K562 (cell line): ENCODE data around the gene MAP3K2. TPM values are rescaled to one million over a fixed set of nuclear protein-coding genes. Genes with fewer than 3 reads are reported as not detected.

Experiments used
- ATAC-seq: fragments of 200-7000 bp; cut with Tn5 transposase; 3 replicates; pipeline ENCODE4 v1.9.1; 2020; ENCODE audit warnings: moderate library complexity
- BruUV-seq: library from RNA; stranded (reverse); fragments of 400-500 nt; replicated peaks from 2 replicates; lab custom pipeline; 2021; lab: Mats Ljungman, UMichigan
- CTCF ChIA-PET: fragments of 300-600 bp; formaldehyde crosslinking; extraction: SDS; loops from one replicate; lab custom pipeline; 2021; ENCODE audit warnings: low intra/inter-chr PET ratio; lab: Yijun Ruan, JAX
- POLR2A ChIA-PET: fragments of 300-600, 350-650 bp; sonication (Branson Sonifier 250); formaldehyde crosslinking; extraction: SDS; loops from one replicate; lab custom pipeline; 2021; ENCODE audit warnings: antibody characterized with exemption, inconsistent platforms; lab: Yijun Ruan, JAX
- DNase-seq, 4 experiments: peaks; one replicate each; pipeline versions ENCODE4 v3.0.0 to v3.0.0-alpha.2; 2011 to 2018; ENCODE audit warnings: low spot score in 3 of 4, mixed read lengths in 3 of 4; ENCODE audit errors: extremely low read depth in 1 of 4
- FAIRE-seq: peaks from 2 replicates; lab custom pipeline; 2011; peaks lifted over from hg19 to GRCh38; lab: Jason Lieb, UNC
- H2AFZ ChIP-seq: 2 replicates; pipeline ENCODE4 v1.6.0; 2011; ENCODE audit warnings: low read depth, low read length, control low read depth, inconsistent platforms
- H3K27ac ChIP-seq: fragments of 200-600 bp; 3 replicates; pipeline ENCODE4 v1.8.0; 2011; ENCODE audit warnings: low read depth, mild to moderate bottlenecking, control low read depth, inconsistent platforms, low read length, moderate library complexity, mixed read lengths; ENCODE audit errors: extremely low read depth
- H3K27me3 ChIP-seq, 2 experiments: fragments of 300-600 bp in 1 of 2; 2 replicates in 1 of 2; 3 replicates in 1 of 2; pipeline versions ENCODE4 v1.6.0 to v1.8.0; 2011; ENCODE audit warnings: inconsistent platforms in 2 of 2, low read length in 2 of 2, mild to moderate bottlenecking in 1 of 2, mixed read lengths in 1 of 2, moderate library complexity in 1 of 2; ENCODE audit not compliant: control insufficient read depth in 2 of 2, insufficient read depth in 2 of 2
- H3K36me3 ChIP-seq: fragments of 300-600 bp; 3 replicates; pipeline ENCODE4 v1.8.0; 2011; ENCODE audit warnings: mild to moderate bottlenecking, low read length, inconsistent platforms; ENCODE audit not compliant: control insufficient read depth, insufficient read depth
- H3K4me1 ChIP-seq, 2 experiments: fragments of 200-600 bp in 1 of 2; replicated peaks in 1 of 2; 2 replicates in 1 of 2; 3 replicates in 1 of 2; pipeline versions ENCODE4 v1.5.1 to v1.8.0; 2011; ENCODE audit warnings: inconsistent platforms in 2 of 2, low read length in 2 of 2, mild to moderate bottlenecking in 1 of 2, mixed read lengths in 1 of 2, moderate library complexity in 1 of 2; ENCODE audit not compliant: control insufficient read depth in 2 of 2, insufficient read depth in 2 of 2
- H3K4me2 ChIP-seq: 2 replicates; pipeline ENCODE4 v1.6.1; 2011; ENCODE audit warnings: low read length, control low read depth, inconsistent platforms, mixed read lengths; ENCODE audit not compliant: insufficient read depth
- H3K4me3 ChIP-seq: fragments of 200-600 bp; sonication (generic), shearing (Covaris generic); 2 replicates; pipeline ENCODE4 v1.5.1; 2016; ENCODE audit warnings: control low read depth, inconsistent platforms
- H3K79me2 ChIP-seq: fragments of 200-600 bp; 3 replicates; pipeline ENCODE4 v1.8.0; 2011; ENCODE audit warnings: low read length, inconsistent platforms; ENCODE audit not compliant: control insufficient read depth, insufficient read depth
- H3K9ac ChIP-seq, 2 experiments: 2 replicates each; pipeline versions ENCODE4 v1.6.0 to v1.6.1; 2011; ENCODE audit warnings: low read depth in 2 of 2, low read length in 2 of 2, control low read depth in 1 of 2, inconsistent platforms in 1 of 2, mild to moderate bottlenecking in 1 of 2, mixed read lengths in 1 of 2; ENCODE audit not compliant: insufficient read depth in 1 of 2
- H3K9me1 ChIP-seq: one replicate; pipeline ENCODE4 v1.6.0; 2011; ENCODE audit warnings: inconsistent platforms, mild to moderate bottlenecking, low read length, moderate library complexity; ENCODE audit not compliant: control insufficient read depth, insufficient read depth
- H3K9me3 ChIP-seq: replicated peaks from 2 replicates; pipeline ENCODE4 v1.5.1; 2011; ENCODE audit warnings: low read depth, low read length, inconsistent platforms; ENCODE audit not compliant: control insufficient read depth, insufficient read depth
- H4K20me1 ChIP-seq: replicated peaks from 2 replicates; pipeline ENCODE4 v1.6.1; 2011; ENCODE audit warnings: low read length, inconsistent platforms, mixed read lengths; ENCODE audit not compliant: control insufficient read depth, insufficient read depth
- BCOR ChIP-seq: fragments of 450-650 bp; IDR thresholded peaks from 2 replicates; pipeline ENCODE4 v1.6.1; 2016
- BDP1 ChIP-seq: IDR thresholded peaks from 3 replicates; pipeline ENCODE4 v1.6.1; 2011; ENCODE audit not compliant: insufficient read length, insufficient read depth
- CBX8 ChIP-seq: fragments of 200-600 bp; sonication (generic); IDR thresholded peaks from 2 replicates; pipeline ENCODE4 v1.6.1; 2012; ENCODE audit warnings: borderline replicate concordance, mixed run types, low read depth, mild to moderate bottlenecking, moderate library complexity, mixed read lengths, low read length, control low read depth, inconsistent platforms; ENCODE audit not compliant: poor library complexity, severe bottlenecking; ENCODE audit errors: extremely low read depth
- CTCF ChIP-seq, 3 experiments: IDR thresholded peaks in 2 of 3; conservative IDR thresholded peaks in 1 of 3; 2 replicates each; pipeline ENCODE4 v1.5.1; 2011 to 2012; ENCODE audit warnings: low read length in 3 of 3, mild to moderate bottlenecking in 3 of 3, control low read depth in 2 of 3, improper control_type of control experiment in 1 of 3, inconsistent platforms in 1 of 3, low read depth in 1 of 3, mixed read lengths in 1 of 3, moderate library complexity in 1 of 3; ENCODE audit not compliant: insufficient read depth in 2 of 3
- DEAF1 ChIP-seq: fragments of 450-650 bp; formaldehyde crosslinking; IDR thresholded peaks from 2 replicates; pipeline ENCODE4 v1.4.0; 2020; ENCODE audit warnings: mild to moderate bottlenecking, moderate library complexity
- DNMT1 ChIP-seq: fragments of 450-650 bp; IDR thresholded peaks from 2 replicates; pipeline ENCODE4 v1.6.1; 2016; ENCODE audit warnings: antibody characterized with exemption, mild to moderate bottlenecking
- NFIC ChIP-seq: fragments of 450-650 bp; IDR thresholded peaks from 2 replicates; pipeline ENCODE4 v1.6.1; 2017; ENCODE audit warnings: mild to moderate bottlenecking, inconsistent platforms
- NR3C1 ChIP-seq: sonication (generic); formaldehyde crosslinking; IDR thresholded peaks from 2 replicates; pipeline ENCODE4 v1.8.1; 2022; ENCODE audit warnings: missing genetic modification reagents
- PHF20 ChIP-seq: fragments of 450-650 bp; IDR thresholded peaks from 2 replicates; pipeline ENCODE4 v1.6.1; 2018; ENCODE audit not compliant: partially characterized antibody
- RAD21 ChIP-seq, 2 experiments: fragments of 250-450 bp in 1 of 2; fragments of 450-650 bp in 1 of 2; sonication (Bioruptor Pico) in 1 of 2; formaldehyde crosslinking in 1 of 2; IDR thresholded peaks in 1 of 2; conservative IDR thresholded peaks in 1 of 2; 2 replicates each; pipeline versions ENCODE4 v1.4.0 to v1.8.0; 2020 to 2022; ENCODE audit warnings: mild to moderate bottlenecking in 2 of 2, moderate library complexity in 1 of 2
- RBM25 ChIP-seq: fragments of 200-400 bp; formaldehyde crosslinking; IDR thresholded peaks from 2 replicates; pipeline ENCODE4 v1.6.1; 2018; ENCODE audit warnings: low read length, low read depth, moderate library complexity; ENCODE audit not compliant: severe bottlenecking
- SMARCA4 ChIP-seq: fragments of 450-650 bp; IDR thresholded peaks from 2 replicates; pipeline ENCODE4 v1.6.1; 2016
- SMC3 ChIP-seq: conservative IDR thresholded peaks from 2 replicates; pipeline ENCODE4 v1.6.1; 2011; ENCODE audit warnings: low read depth, low read length, improper control_type of control experiment; ENCODE audit not compliant: insufficient read depth
- WGBS: fragments of 100-300 bp; shearing (Covaris generic); methylation state at CpG from one replicate; pipeline ENCODE4 v1.1.6; 2016; ENCODE audit warnings: low coverage, mixed read lengths; ENCODE audit not compliant: insufficient coverage; ENCODE audit errors: missing lambda C conversion rate; 5-methylcytosine and 5-hydroxymethylcytosine counted together
- in situ Hi-C: fragments of 300-500 bp; cut with MboI; formaldehyde crosslinking; loops from 4 replicates; pipeline ENCODE4 v1.15.0; 2018; ENCODE audit warnings: inconsistent platforms, mixed read lengths
- intact Hi-C: fragments of 100-400 bp; cut with micrococcal nuclease; formaldehyde crosslinking; loops from 2 replicates; pipeline ENCODE4 v1.14.2; 2022
- polyA plus RNA-seq, 8 experiments: library from polyadenylated mRNA; depleted of rRNA in 4 of 8; stranded (reverse) in 5 of 8; unstranded in 3 of 8; fragments of >200 nt; fragmentation: Nextera tagmentation in 2 of 8; fragmentation: Illumina TruSeq in 1 of 8; extraction: Ambion mirVana in 2 of 8; extraction: Trizol in 1 of 8; gene quantifications; 2 replicates each; pipeline versions ENCODE4 v1.2.1 to v1.2.3, GENCODE V29; 2011 to 2014; ENCODE audit warnings: inconsistent platforms in 1 of 8, missing spikeins in 1 of 8
- total RNA-seq, 7 experiments: library from RNA; depleted of rRNA in 6 of 7; stranded (reverse); fragments of >200 nt in 6 of 7; fragmentation: Illumina TruSeq in 2 of 7; extraction: Trizol in 2 of 7; gene quantifications; 2 replicates each; pipeline versions ENCODE4 v1.2.1 to v1.2.3, GENCODE V29; 2011 to 2021; ENCODE audit warnings: low replicate concordance in 1 of 7

MAP3K2 gene
- total and polyA plus RNA-seq, 9 of the 15 experiments (the other 6 are each of a cell fraction or from before 2014, with no cell fraction given): 1.2 to 14.2 (median 5.7) TPM

GRCh38 chr2:127324635-127325034 lies 63.1 kb downstream of the MAP3K2 start:
- BruUV-seq: no TSS peak
- CTCF ChIA-PET: interaction anchor here (0.6 to 2.7 kb wide), 5 partner anchors 91 to 322 kb away, joined by 3 to 27 read pairs (median 6); no protein-coding TSS in a partner anchor
- Histone ChIP-seq H3K9me3 (no peaks in the 10 kb centered on the region), H3K4me2 (no peak overlapping the region), H3K79me2 (no peaks in the 10 kb centered on the region), H3K9ac (no peak overlapping the region), H3K27ac (no peak overlapping the region), H3K4me3 (no peak overlapping the region), H3K27me3 (no peaks in the 10 kb centered on the region), H4K20me1 (no peaks in the 10 kb centered on the region), H3K36me3 (peaks cover 37% of the 10 kb centered on the region; the same call in 1 of the 3 replicates), H2AFZ (no peak overlapping the region), H3K9me1 (no peaks in the 10 kb centered on the region), H3K4me1 (no peaks in the 10 kb centered on the region)
- FAIRE-seq (peak; percentile 78), ATAC-seq (peak; percentile 79), DNase-seq (peak; percentile 31 to 54 (median 38))
- intact Hi-C loops: loop anchor here (1.0 to 10.0 kb wide), 2 partner anchors 129 to 130 kb away; no protein-coding TSS in a partner anchor
- in situ Hi-C loops: no loop called here
- 35% methylated on average over 3 of the region's 3 CpGs for WGBS
- POLR2A ChIA-PET: interaction anchor here (0.6 kb wide), 1 partner anchor 328 kb away, joined by 4 read pairs; no protein-coding TSS in a partner anchor
- TF ChIP-seq SMARCA4 (no peak), PHF20 (no peak), BCOR (no peak), RAD21 (CRISPR knock-in tag; conservative IDR thresholded peaks at IDR 0.05 in 1 of 2, IDR thresholded peaks at IDR 0.05 in 1 of 2) (peak; percentile 72 to 78), CTCF (IDR thresholded peaks at IDR 0.05 in 2 of 3, conservative IDR thresholded peaks at IDR 0.05 in 1 of 3; ENCODE audit: insufficient read depth in 2 of 3, low read depth in 1 of 3, low read length in 3 of 3) (peak; percentile 50 to 76 (median 51); a peak in 4 of 6 replicates), DEAF1 (CRISPR knock-in tag) (peak; percentile 54; the same call in 1 of the 2 replicates), NR3C1 (CRISPR knock-in tag) (no peak), CBX8 (no peak), SMC3 (peak; percentile 39; the same call in 1 of the 2 replicates), DNMT1 (no peak), NFIC (no peak), BDP1 (no peak), RBM25 (no peak)
